ENCODE measurements around the gene PRKAG1. TPM values are rescaled to one million over a fixed set of nuclear protein-coding genes. Genes with fewer than 3 reads are reported as not detected.

The PRKAG1 gene
- total RNA-seq, 2 donors from 2014 or later: 53.9 to 55.4 TPM

- no peaks in the 10 kb centered on the region for H3K27me3 ChIP-seq (replicated peaks; ENCODE audit: insufficient read depth)
These were observed 5.1 kb downstream of the PRKAG1 start for GRCh38 chr12:49013428-49013827.

DNA sequence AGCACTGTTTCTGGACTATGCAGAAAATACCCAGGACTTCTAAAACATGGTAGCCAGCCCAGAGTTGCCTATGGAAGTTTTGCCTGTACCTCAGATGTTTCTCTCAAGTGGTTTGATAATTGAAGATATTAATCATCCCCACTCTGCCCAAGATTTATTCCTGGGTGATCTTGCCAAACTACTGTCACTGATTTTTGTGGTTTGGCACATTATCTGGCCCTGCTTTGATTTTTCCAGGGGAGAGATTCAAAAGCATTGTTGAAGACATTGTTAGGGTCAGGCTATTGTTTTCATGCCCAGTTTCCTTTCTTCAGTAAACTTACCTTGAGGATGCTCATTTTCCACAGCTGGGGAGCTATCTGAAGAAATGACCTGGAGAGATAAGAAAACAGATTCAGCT, 5.8 kb downstream of the PRKAG1 start:
- Histone ChIP-seq H3K4me1 (replicated peaks) (no peaks in the 10 kb centered on the region), H3K4me3 (no peak overlapping the region), H3K27ac (no peak overlapping the region), H3K27me3 (replicated peaks; ENCODE audit: insufficient read depth) (no peaks in the 10 kb centered on the region), H3K9me3 (no peaks in the 10 kb centered on the region), H3K36me3 (no peaks in the 10 kb centered on the region)
- intact Hi-C loops (cut with DNase I): no loop called here
- TF ChIP-seq POLR2AphosphoS5 (IDR thresholded peaks at IDR 0.05): no peak
- no peak for TF ChIP-seq POLR2A (IDR thresholded peaks at IDR 0.05)
- TF ChIP-seq CTCF (IDR thresholded peaks at IDR 0.05): no peak
- DNase-seq (ENCODE audit: low spot score): no peak

More at GRCh38 chr12:49013428-49013827, 5.1 kb downstream of the PRKAG1 start:
- H3K4me3 ChIP-seq: no peak overlapping the region
- H3K36me3 ChIP-seq: no peaks in the 10 kb centered on the region
- H3K4me1 ChIP-seq (replicated peaks): no peaks in the 10 kb centered on the region
- WGBS: 92% methylated on average over 3 of the region's 3 CpGs
- intact Hi-C loops (cut with DNase I): no loop called here
- H3K27ac ChIP-seq: no peak overlapping the region
- DNase-seq (ENCODE audit: low spot score): no peak
- TF ChIP-seq POLR2AphosphoS5 (IDR thresholded peaks at IDR 0.05): no peak
- no peak for TF ChIP-seq CTCF (IDR thresholded peaks at IDR 0.05)
- TF ChIP-seq POLR2A (IDR thresholded peaks at IDR 0.05): no peak
- H3K9me3 ChIP-seq: no peaks in the 10 kb centered on the region

GRCh38 chr12:49010092-49010668, 8.4 kb downstream of the PRKAG1 start:
- DNase-seq (ENCODE audit: low spot score): no peak
- intact Hi-C loops (cut with DNase I): no loop called here
- H3K36me3 ChIP-seq: peaks cover 0 to 2% of the 10 kb centered on the region in 2 donors
- H3K4me3 ChIP-seq: no peak overlapping the region
- H3K4me1 ChIP-seq (replicated peaks): no peaks in the 10 kb centered on the region
- no peaks in the 10 kb centered on the region for H3K27me3 ChIP-seq (replicated peaks; ENCODE audit: insufficient read depth)
- 88% methylated on average over 3 of the region's 3 CpGs for WGBS
- no peak overlapping the region for H3K27ac ChIP-seq
- H3K9me3 ChIP-seq: no peaks in the 10 kb centered on the region
- TF ChIP-seq POLR2AphosphoS5 (IDR thresholded peaks at IDR 0.05): no peak

GRCh38 chr12:49008943-49009342, 9.6 kb downstream of the PRKAG1 start:
- intact Hi-C loops (cut with DNase I): no loop called here
- no peak for DNase-seq (ENCODE audit: low spot score)
- H3K27me3 ChIP-seq (replicated peaks; ENCODE audit: insufficient read depth): no peaks in the 10 kb centered on the region
- no peak overlapping the region for H3K27ac ChIP-seq
- peaks cover 3 to 5% of the 10 kb centered on the region in 2 donors for H3K36me3 ChIP-seq
- 90% methylated on average over 1 of the region's 1 CpG for WGBS
- no peak overlapping the region for H3K4me3 ChIP-seq
- no peak for TF ChIP-seq CTCF (IDR thresholded peaks at IDR 0.05)
- no peak for TF ChIP-seq POLR2AphosphoS5 (IDR thresholded peaks at IDR 0.05)
- no peak for TF ChIP-seq POLR2A (IDR thresholded peaks at IDR 0.05)
- no peaks in the 10 kb centered on the region for H3K4me1 ChIP-seq (replicated peaks)
- H3K9me3 ChIP-seq: no peaks in the 10 kb centered on the region

GRCh38 chr12:49000346-49000745, 18.2 kb downstream of the PRKAG1 start:
- Histone ChIP-seq H3K9me3 (no peaks in the 10 kb centered on the region), H3K27me3 (replicated peaks; ENCODE audit: insufficient read depth) (peaks cover 3% of the 10 kb centered on the region), H3K36me3 (peaks cover 3 to 5% of the 10 kb centered on the region in 2 donors), H3K4me1 (replicated peaks) (peaks cover 19% of the 10 kb centered on the region), H3K4me3 (no peak overlapping the region), H3K27ac (no peak overlapping the region)
- TF ChIP-seq CTCF (IDR thresholded peaks at IDR 0.05) (no peak), POLR2A (IDR thresholded peaks at IDR 0.05) (no peak), POLR2AphosphoS5 (IDR thresholded peaks at IDR 0.05) (no peak)
- intact Hi-C loops (cut with DNase I): no loop called here
- WGBS: 87% methylated on average over 2 of the region's 2 CpGs
- DNase-seq (ENCODE audit: low spot score): no peak
